Nephron progenitor cell (in vitro differentiated cells): ENCODE results near the gene CGB8.
"Not testable (repeated sequence)": the region's sequence is repeated elsewhere in the genome, so short reads cannot be mapped to it uniquely, and the experiment has no call there.

Source experiments
- DNase-seq: peaks from one replicate; pipeline ENCODE4 v3.0.0; 2021
- H3K27ac Mint-ChIP-seq: 2 replicates; pipeline ENCODE4 v1.8.0; 2021; ENCODE audit warnings: mild to moderate bottlenecking, moderate library complexity, mixed read lengths
- H3K27me3 Mint-ChIP-seq: 2 replicates; pipeline ENCODE4 v1.8.0; 2021; ENCODE audit warnings: mild to moderate bottlenecking, low read depth, mixed read lengths; ENCODE audit not compliant: poor library complexity
- H3K36me3 Mint-ChIP-seq: 2 replicates; pipeline ENCODE4 v1.8.0; 2021; ENCODE audit warnings: low read depth, mixed read lengths
- H3K4me1 Mint-ChIP-seq: 2 replicates; pipeline ENCODE4 v1.8.0; 2021; ENCODE audit warnings: mixed read lengths
- H3K4me3 Mint-ChIP-seq: 2 replicates; pipeline ENCODE4 v1.8.0; 2021; ENCODE audit warnings: mild to moderate bottlenecking, moderate library complexity, mixed read lengths
- H3K9me3 Mint-ChIP-seq: 2 replicates; pipeline ENCODE4 v1.8.0; 2021; ENCODE audit warnings: mild to moderate bottlenecking, moderate library complexity, mixed read lengths
- TF ChIP-seq, protein P1 (sequence below): fragments of 200-600 bp; sonication (generic); IDR thresholded peaks from 2 replicates; pipeline ENCODE4 v1.5.0; 2021; ENCODE audit warnings: antibody characterized with exemption

CGB8 gene

DNA sequence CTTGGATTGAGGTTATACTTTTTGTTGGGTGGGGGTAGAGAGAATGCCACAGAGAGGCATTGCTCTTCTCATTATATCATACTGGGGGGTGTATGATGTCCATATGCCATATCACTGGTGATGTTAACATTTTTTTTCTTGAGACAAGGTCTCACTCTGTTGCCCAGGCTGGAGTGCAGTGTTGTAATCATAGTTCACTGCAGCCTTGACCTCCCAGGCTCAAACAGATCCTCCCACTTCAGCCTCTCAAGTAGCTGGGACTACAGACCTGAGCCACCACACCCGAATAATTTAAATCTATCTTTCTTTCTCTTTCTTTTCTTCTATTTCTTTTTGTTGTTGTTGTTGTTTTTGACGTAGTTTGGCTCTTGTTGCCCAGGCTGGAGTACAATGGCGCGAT lies 31.5 kb upstream of the CGB8 start:
- TF ChIP-seq, protein P1, sequence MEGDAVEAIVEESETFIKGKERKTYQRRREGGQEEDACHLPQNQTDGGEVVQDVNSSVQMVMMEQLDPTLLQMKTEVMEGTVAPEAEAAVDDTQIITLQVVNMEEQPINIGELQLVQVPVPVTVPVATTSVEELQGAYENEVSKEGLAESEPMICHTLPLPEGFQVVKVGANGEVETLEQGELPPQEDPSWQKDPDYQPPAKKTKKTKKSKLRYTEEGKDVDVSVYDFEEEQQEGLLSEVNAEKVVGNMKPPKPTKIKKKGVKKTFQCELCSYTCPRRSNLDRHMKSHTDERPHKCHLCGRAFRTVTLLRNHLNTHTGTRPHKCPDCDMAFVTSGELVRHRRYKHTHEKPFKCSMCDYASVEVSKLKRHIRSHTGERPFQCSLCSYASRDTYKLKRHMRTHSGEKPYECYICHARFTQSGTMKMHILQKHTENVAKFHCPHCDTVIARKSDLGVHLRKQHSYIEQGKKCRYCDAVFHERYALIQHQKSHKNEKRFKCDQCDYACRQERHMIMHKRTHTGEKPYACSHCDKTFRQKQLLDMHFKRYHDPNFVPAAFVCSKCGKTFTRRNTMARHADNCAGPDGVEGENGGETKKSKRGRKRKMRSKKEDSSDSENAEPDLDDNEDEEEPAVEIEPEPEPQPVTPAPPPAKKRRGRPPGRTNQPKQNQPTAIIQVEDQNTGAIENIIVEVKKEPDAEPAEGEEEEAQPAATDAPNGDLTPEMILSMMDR: no peak
- Mint-ChIP-seq H3K36me3 (no peaks in the 10 kb centered on the region), H3K4me1 (peaks cover 10% of the 10 kb centered on the region), H3K27me3 (peaks cover 38% of the 10 kb centered on the region), H3K9me3 (peaks cover 3% of the 10 kb centered on the region), H3K4me3 (no peak overlapping the region), H3K27ac (no peak overlapping the region)
- DNase-seq: no peak

DNA sequence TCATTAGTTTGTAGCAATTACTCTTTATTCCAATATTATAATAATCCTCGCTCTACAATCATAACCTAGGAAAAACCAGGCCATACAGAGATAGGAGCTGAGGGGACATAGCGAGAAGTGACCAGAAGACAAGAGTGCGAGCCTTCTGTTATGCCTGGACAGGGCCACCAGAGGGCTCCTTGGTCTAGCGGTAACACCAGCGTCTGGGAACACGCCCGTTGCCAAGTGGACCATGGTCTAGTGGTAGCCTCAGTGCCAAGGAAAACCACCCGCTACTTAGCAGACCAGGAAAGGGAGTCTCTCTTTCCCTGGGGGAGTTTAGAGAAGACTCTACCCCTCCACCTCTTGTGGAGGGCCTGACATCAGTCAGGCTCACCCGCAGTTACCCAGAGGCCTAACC lies 26.0 kb upstream of the CGB8 start:
- not testable (repeated sequence) for H3K27ac Mint-ChIP-seq, H3K4me3 Mint-ChIP-seq
- peaks cover 55% of the 10 kb centered on the region for H3K27me3 Mint-ChIP-seq
- H3K36me3 Mint-ChIP-seq: peaks cover 12% of the 10 kb centered on the region
- DNase-seq: peak; percentile 61
- H3K4me1 Mint-ChIP-seq: peaks cover 28% of the 10 kb centered on the region
- TF ChIP-seq, protein P1: peak; percentile 65
- H3K9me3 Mint-ChIP-seq: peaks cover 29% of the 10 kb centered on the region

DNA sequence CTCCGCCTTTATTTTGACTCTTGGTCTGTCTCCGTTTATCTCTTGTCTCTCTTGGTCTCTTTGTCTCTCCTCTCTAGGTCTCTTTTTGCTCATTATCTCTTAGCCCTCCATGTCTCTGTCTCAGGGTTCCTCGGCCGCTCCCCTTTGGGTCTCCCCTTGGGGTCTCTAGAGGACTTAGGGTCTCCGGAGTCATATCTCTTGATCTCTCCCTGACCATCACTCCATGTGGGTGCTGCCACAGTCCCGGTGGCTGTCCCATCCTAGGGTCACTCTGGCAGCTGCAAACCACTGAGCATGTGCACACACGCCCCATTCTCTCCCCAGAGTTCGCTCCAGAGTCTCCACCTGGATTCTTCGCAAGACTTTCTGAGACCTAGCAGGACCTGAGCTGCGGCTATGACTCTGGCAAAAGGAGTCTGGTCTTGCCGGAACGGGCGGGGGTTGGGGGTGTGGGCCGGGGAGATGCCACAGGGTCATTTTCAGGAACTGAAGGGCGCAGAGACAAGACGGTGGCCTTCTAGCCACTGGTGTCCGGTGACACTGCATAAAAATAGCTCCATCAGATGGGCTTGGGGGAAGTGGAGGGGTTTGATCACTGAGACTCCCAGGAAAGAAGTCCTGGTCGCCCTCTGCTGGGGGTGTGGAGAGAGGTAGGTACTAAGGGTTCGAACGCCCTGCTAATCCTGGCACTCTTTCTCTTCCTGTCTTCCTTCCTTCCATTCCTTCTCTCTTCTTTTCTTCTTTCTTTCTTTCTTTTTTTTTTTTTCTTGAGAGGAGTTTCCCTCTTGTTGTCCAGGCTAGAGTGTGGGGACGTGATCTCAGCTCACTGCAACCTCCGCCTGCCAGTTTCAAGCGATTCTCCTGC lies 24.8 kb upstream of the CGB8 start:
- peaks cover 39% of the 10 kb centered on the region for H3K4me1 Mint-ChIP-seq
- peaks cover 64% of the 10 kb centered on the region for H3K27me3 Mint-ChIP-seq
- H3K4me3 Mint-ChIP-seq: peak overlapping the region; percentile 80
- TF ChIP-seq, protein P1: no peak
- H3K36me3 Mint-ChIP-seq: peaks cover 21% of the 10 kb centered on the region
- peaks cover 40% of the 10 kb centered on the region for H3K9me3 Mint-ChIP-seq
- no peak overlapping the region for H3K27ac Mint-ChIP-seq
- DNase-seq: no peak

DNA sequence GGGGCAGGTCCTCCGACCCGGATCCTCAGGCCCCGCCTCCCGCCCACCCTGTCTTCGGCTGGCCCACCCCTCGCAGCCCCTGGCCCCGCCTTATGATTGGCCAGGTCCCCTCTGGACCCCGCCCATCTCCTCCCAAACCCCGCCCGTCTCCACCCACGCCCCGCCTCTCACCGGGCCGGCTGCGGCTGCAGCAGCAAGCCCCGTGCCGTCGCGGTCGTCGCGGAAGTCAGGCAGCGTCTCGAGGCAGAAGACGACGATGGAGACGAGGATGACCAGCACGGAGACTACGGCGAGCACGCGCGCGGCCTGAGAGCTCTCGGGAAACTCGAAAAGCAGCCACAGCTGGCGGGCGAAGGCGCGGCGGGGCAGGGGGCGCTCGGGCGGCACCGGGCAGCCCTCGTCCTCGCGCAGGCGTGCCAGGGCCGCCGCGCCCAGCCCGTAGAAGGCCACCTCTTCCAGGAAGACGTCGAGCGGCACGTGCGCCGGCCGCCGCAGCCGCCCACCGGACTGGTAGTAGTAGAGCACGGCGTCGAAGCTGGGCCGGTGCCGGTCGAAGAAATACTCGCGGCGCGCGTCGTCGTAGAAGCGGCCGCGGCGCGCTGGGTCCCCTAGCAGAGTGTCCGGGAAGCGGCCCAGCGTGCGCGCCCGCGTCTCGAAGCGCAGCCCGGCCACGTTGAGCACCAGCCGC lies 23.1 kb upstream of the CGB8 start:
- peak; percentile 82 for DNase-seq
- Mint-ChIP-seq H3K36me3 (peaks cover 21% of the 10 kb centered on the region), H3K9me3 (peaks cover 43% of the 10 kb centered on the region), H3K27me3 (peaks cover 57% of the 10 kb centered on the region), H3K4me1 (peaks cover 56% of the 10 kb centered on the region), H3K27ac (no peak overlapping the region), H3K4me3 (peak overlapping the region; percentile 74)
- TF ChIP-seq, protein P1: no peak

DNA sequence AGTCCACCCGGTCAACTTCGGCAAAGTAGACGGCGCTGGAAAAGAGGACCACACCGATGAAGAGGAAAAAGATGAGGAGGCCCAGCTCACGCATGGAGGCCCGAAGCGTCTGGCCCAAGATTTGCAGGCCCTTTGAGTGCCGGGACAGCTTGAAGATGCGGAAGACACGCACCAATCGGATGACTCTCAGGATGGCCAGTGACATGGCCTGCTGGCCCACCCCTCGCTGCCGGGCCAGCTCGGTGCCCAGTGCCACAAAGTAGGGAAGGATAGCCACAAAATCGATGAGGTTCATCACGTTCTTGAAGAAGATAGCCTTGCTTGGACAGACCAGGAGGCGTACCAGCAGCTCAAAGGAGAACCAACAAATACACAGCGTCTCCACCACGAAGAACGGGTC lies 21.5 kb upstream of the CGB8 start:
- Mint-ChIP-seq H3K27me3 (peaks cover 61% of the 10 kb centered on the region), H3K4me1 (peaks cover 72% of the 10 kb centered on the region), H3K4me3 (no peak overlapping the region), H3K27ac (no peak overlapping the region), H3K36me3 (peaks cover 21% of the 10 kb centered on the region), H3K9me3 (peaks cover 43% of the 10 kb centered on the region)
- TF ChIP-seq, protein P1: no peak
- no peak for DNase-seq
